ENCODE results near the gene EXO1.

The EXO1 gene

GRCh38 chr1:241846375-241846774 is 1.6 kb upstream of the EXO1 start:
- TF ChIP-seq POLR2AphosphoS5 (IDR thresholded peaks at IDR 0.05; ENCODE audit: low read depth): no peak
- no peak for DNase-seq (ENCODE audit: low read depth in 1 of 2, low spot score in 1 of 2)
- Histone ChIP-seq H3K27me3 (ENCODE audit: insufficient read depth, poor library complexity, severe bottlenecking) (no peaks in the 10 kb centered on the region), H3K4me3 (replicated peaks; ENCODE audit: insufficient read depth, low read length) (no peak overlapping the region), H3K27ac (replicated peaks) (no peak overlapping the region)

- H3K27ac ChIP-seq (replicated peaks): peak overlapping the region; percentile 93
- H3K4me3 ChIP-seq (replicated peaks; ENCODE audit: insufficient read depth, low read length): no peak overlapping the region
- TF ChIP-seq POLR2AphosphoS5 (IDR thresholded peaks at IDR 0.05; ENCODE audit: low read depth) (no peak), GABPA (IDR thresholded peaks at IDR 0.05; ENCODE audit: low read depth) (no peak), SPI1 (IDR thresholded peaks at IDR 0.05; ENCODE audit: borderline replicate concordance, low read depth) (no peak)
- TF ChIP-seq, protein P1, sequence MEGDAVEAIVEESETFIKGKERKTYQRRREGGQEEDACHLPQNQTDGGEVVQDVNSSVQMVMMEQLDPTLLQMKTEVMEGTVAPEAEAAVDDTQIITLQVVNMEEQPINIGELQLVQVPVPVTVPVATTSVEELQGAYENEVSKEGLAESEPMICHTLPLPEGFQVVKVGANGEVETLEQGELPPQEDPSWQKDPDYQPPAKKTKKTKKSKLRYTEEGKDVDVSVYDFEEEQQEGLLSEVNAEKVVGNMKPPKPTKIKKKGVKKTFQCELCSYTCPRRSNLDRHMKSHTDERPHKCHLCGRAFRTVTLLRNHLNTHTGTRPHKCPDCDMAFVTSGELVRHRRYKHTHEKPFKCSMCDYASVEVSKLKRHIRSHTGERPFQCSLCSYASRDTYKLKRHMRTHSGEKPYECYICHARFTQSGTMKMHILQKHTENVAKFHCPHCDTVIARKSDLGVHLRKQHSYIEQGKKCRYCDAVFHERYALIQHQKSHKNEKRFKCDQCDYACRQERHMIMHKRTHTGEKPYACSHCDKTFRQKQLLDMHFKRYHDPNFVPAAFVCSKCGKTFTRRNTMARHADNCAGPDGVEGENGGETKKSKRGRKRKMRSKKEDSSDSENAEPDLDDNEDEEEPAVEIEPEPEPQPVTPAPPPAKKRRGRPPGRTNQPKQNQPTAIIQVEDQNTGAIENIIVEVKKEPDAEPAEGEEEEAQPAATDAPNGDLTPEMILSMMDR (IDR thresholded peaks at IDR 0.05; ENCODE audit: insufficient read depth, low read length): no peak
- TF ChIP-seq, protein P2, sequence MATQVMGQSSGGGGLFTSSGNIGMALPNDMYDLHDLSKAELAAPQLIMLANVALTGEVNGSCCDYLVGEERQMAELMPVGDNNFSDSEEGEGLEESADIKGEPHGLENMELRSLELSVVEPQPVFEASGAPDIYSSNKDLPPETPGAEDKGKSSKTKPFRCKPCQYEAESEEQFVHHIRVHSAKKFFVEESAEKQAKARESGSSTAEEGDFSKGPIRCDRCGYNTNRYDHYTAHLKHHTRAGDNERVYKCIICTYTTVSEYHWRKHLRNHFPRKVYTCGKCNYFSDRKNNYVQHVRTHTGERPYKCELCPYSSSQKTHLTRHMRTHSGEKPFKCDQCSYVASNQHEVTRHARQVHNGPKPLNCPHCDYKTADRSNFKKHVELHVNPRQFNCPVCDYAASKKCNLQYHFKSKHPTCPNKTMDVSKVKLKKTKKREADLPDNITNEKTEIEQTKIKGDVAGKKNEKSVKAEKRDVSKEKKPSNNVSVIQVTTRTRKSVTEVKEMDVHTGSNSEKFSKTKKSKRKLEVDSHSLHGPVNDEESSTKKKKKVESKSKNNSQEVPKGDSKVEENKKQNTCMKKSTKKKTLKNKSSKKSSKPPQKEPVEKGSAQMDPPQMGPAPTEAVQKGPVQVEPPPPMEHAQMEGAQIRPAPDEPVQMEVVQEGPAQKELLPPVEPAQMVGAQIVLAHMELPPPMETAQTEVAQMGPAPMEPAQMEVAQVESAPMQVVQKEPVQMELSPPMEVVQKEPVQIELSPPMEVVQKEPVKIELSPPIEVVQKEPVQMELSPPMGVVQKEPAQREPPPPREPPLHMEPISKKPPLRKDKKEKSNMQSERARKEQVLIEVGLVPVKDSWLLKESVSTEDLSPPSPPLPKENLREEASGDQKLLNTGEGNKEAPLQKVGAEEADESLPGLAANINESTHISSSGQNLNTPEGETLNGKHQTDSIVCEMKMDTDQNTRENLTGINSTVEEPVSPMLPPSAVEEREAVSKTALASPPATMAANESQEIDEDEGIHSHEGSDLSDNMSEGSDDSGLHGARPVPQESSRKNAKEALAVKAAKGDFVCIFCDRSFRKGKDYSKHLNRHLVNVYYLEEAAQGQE (IDR thresholded peaks at IDR 0.05; ENCODE audit: insufficient replicate concordance, low read depth): no peak
- H3K27me3 ChIP-seq (ENCODE audit: insufficient read depth, poor library complexity, severe bottlenecking): no peaks in the 10 kb centered on the region
- DNase-seq (ENCODE audit: low read depth in 1 of 2, low spot score in 1 of 2): no peak
These were observed 1.0 kb upstream of the EXO1 start for GRCh38 chr1:241846862-241847539.

- Histone ChIP-seq H3K4me3 (replicated peaks; ENCODE audit: insufficient read depth, low read length) (peak overlapping the region; percentile 89), H3K27ac (replicated peaks) (peak overlapping the region; percentile 93), H3K27me3 (ENCODE audit: insufficient read depth, poor library complexity, severe bottlenecking) (no peaks in the 10 kb centered on the region)
- no peak for DNase-seq (ENCODE audit: low read depth in 1 of 2, low spot score in 1 of 2)
- TF ChIP-seq POLR2AphosphoS5 (IDR thresholded peaks at IDR 0.05; ENCODE audit: low read depth) (no peak), GABPA (IDR thresholded peaks at IDR 0.05; ENCODE audit: low read depth) (no peak), SPI1 (IDR thresholded peaks at IDR 0.05; ENCODE audit: borderline replicate concordance, low read depth) (no peak)
- TF ChIP-seq, protein P1 (IDR thresholded peaks at IDR 0.05; ENCODE audit: insufficient read depth, low read length): no peak
- TF ChIP-seq, protein P2 (IDR thresholded peaks at IDR 0.05; ENCODE audit: insufficient replicate concordance, low read depth): no peak
These were observed 536 bp upstream of the EXO1 start for GRCh38 chr1:241847540-241847795.

DNA sequence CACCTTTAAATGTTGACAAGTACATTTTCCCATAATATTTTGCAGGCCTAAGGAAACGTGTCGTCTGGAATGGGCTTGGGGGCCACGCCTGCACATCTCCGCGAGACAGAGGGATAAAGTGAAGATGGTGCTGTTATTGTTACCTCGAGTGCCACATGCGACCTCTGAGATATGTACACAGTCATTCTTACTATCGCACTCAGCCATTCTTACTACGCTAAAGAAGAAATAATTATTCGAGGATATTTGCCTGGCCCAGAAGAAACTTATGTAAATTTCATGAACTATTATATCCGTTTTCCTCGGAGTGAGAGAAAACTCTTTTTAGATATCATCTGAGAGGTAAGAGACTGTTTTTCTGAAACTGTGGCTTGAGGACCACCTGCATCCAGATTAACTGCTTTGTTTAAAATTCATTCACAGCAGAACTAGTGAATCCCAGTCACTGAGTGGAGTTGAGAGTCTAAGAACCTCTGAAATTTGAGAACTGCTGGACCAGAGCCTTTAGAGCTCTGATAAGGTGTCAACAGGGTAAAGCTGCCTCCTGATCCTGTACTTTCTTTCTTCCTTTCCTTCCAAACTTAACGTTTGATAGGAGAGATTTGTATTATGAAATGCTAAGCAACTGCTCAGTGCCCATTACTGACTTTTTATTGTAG is 811 bp downstream of the EXO1 start:
- TF ChIP-seq SPI1 (IDR thresholded peaks at IDR 0.05; ENCODE audit: borderline replicate concordance, low read depth): no peak
- no peak for TF ChIP-seq GABPA (IDR thresholded peaks at IDR 0.05; ENCODE audit: low read depth)
- TF ChIP-seq, protein P2 (IDR thresholded peaks at IDR 0.05; ENCODE audit: insufficient replicate concordance, low read depth): no peak
- TF ChIP-seq, protein P1 (IDR thresholded peaks at IDR 0.05; ENCODE audit: insufficient read depth, low read length): no peak
- TF ChIP-seq POLR2AphosphoS5 (IDR thresholded peaks at IDR 0.05; ENCODE audit: low read depth): no peak
- no peak for DNase-seq (ENCODE audit: low read depth in 1 of 2, low spot score in 1 of 2)
- peak overlapping the region; percentile 89 for H3K4me3 ChIP-seq (replicated peaks; ENCODE audit: insufficient read depth, low read length)
- H3K27me3 ChIP-seq (ENCODE audit: insufficient read depth, poor library complexity, severe bottlenecking): no peaks in the 10 kb centered on the region
- H3K27ac ChIP-seq (replicated peaks): peak overlapping the region; percentile 93

All from HL-60 (cell line).